Nephron (organoid): ENCODE measurements around the gene ATP5MK.
"Not testable (repeated sequence)": the region's sequence is repeated elsewhere in the genome, so short reads cannot be mapped to it uniquely, and the experiment has no call there.

ENCODE experiments used
- H3K27ac Mint-ChIP-seq, 3 experiments: 2 replicates each; pipeline ENCODE4 v1.8.0; 2020; ENCODE audit warnings: mixed read lengths in 3 of 3, mild to moderate bottlenecking in 2 of 3, moderate library complexity in 1 of 3
- H3K27me3 Mint-ChIP-seq: 2 replicates; pipeline ENCODE4 v1.8.0; 2021; ENCODE audit warnings: low read depth, mild to moderate bottlenecking, moderate library complexity, mixed read lengths
- H3K36me3 Mint-ChIP-seq: 2 replicates; pipeline ENCODE4 v1.8.0; 2020; ENCODE audit warnings: low read depth, mixed read lengths
- H3K4me1 Mint-ChIP-seq: 2 replicates; pipeline ENCODE4 v1.8.0; 2020; ENCODE audit warnings: mixed read lengths
- H3K4me3 Mint-ChIP-seq, 3 experiments: 2 replicates each; pipeline ENCODE4 v1.8.0; 2020; ENCODE audit warnings: mild to moderate bottlenecking in 3 of 3, mixed read lengths in 3 of 3, moderate library complexity in 2 of 3
- H3K9me3 Mint-ChIP-seq: 2 replicates; pipeline ENCODE4 v1.8.0; 2020; ENCODE audit warnings: mixed read lengths
- CTCF ChIP-seq, 3 experiments: fragments of 200-600 bp; sonication (generic); IDR thresholded peaks; one replicate each; pipeline ENCODE4 v1.5.0; 2021; ENCODE audit warnings: antibody characterized with exemption in 3 of 3; ENCODE audit not compliant: unreplicated experiment in 3 of 3

ATP5MK gene

GRCh38 chr10:103394180-103394579, 2.1 kb downstream of the ATP5MK start:
- H3K9me3 Mint-ChIP-seq, result no peaks in the 10 kb centered on the region
- H3K27me3 Mint-ChIP-seq, result no peaks in the 10 kb centered on the region
- TF ChIP-seq CTCF (IDR thresholded peaks at IDR 0.05; ENCODE audit: unreplicated experiment in 3 of 3), result no peak
- peaks cover 52% of the 10 kb centered on the region for H3K4me1 Mint-ChIP-seq
- H3K36me3 Mint-ChIP-seq, result peaks cover 38% of the 10 kb centered on the region
- H3K4me3 Mint-ChIP-seq, result peak overlapping the region; percentile 97 to 99 (median 99)
- H3K27ac Mint-ChIP-seq, result peak overlapping the region; percentile 31 to 55 (median 34)

- H3K4me1 Mint-ChIP-seq, result no peaks in the 10 kb centered on the region
- H3K36me3 Mint-ChIP-seq, result peaks cover 45% of the 10 kb centered on the region
- H3K27ac Mint-ChIP-seq, result no peak overlapping the region
- no peak for TF ChIP-seq CTCF (IDR thresholded peaks at IDR 0.05; ENCODE audit: unreplicated experiment in 3 of 3)
- H3K9me3 Mint-ChIP-seq, result no peaks in the 10 kb centered on the region
- H3K27me3 Mint-ChIP-seq, result no peaks in the 10 kb centered on the region
- H3K4me3 Mint-ChIP-seq, result no peak overlapping the region
These were observed 13.5 kb downstream of the ATP5MK start for GRCh38 chr10:103382769-103383168.

- Mint-ChIP-seq H3K27me3 (no peaks in the 10 kb centered on the region), H3K4me1 (peaks cover 5% of the 10 kb centered on the region), H3K4me3 (no peak overlapping the region), H3K9me3 (no peaks in the 10 kb centered on the region), H3K36me3 (peaks cover 37% of the 10 kb centered on the region), H3K27ac (no peak overlapping the region)
- no peak for TF ChIP-seq CTCF (IDR thresholded peaks at IDR 0.05; ENCODE audit: unreplicated experiment in 3 of 3)
These were observed 22.0 kb downstream of the ATP5MK start for GRCh38 chr10:103374263-103374662.

GRCh38 chr10:103373544-103373943, 22.7 kb downstream of the ATP5MK start:
- Mint-ChIP-seq H3K9me3 (no peaks in the 10 kb centered on the region), H3K4me3 (no peak overlapping the region), H3K27me3 (no peaks in the 10 kb centered on the region), H3K27ac (no peak overlapping the region), H3K4me1 (peaks cover 8% of the 10 kb centered on the region), H3K36me3 (peaks cover 34% of the 10 kb centered on the region)
- TF ChIP-seq CTCF (IDR thresholded peaks at IDR 0.05; ENCODE audit: unreplicated experiment in 3 of 3), result no peak

GRCh38 chr10:103367782-103368518, 28.3 kb downstream of the ATP5MK start, which contains the start of gene TAF5:
TSS of gene TAF5 (plus strand) at chr10:103367976. CDS start at chr10:103367990, 14 bp downstream.
- peaks cover 10% of the 10 kb centered on the region for H3K4me1 Mint-ChIP-seq
- H3K4me3 Mint-ChIP-seq, result peak within 1 kb of the TSS; percentile 90 to 95 (median 92)
- no peaks in the 10 kb centered on the region for H3K36me3 Mint-ChIP-seq
- H3K27ac Mint-ChIP-seq, result peak within 1 kb of the TSS; percentile 72 to 94 (median 81)
- no peak for TF ChIP-seq CTCF (IDR thresholded peaks at IDR 0.05; ENCODE audit: unreplicated experiment in 3 of 3)
- H3K9me3 Mint-ChIP-seq, result no peaks in the 10 kb centered on the region
- no peaks in the 10 kb centered on the region for H3K27me3 Mint-ChIP-seq

- H3K4me3 Mint-ChIP-seq, result peak overlapping the region; percentile 90 to 95 (median 92)
- H3K27me3 Mint-ChIP-seq, result no peaks in the 10 kb centered on the region
- H3K36me3 Mint-ChIP-seq, result no peaks in the 10 kb centered on the region
- peaks cover 10% of the 10 kb centered on the region for H3K4me1 Mint-ChIP-seq
- no peak for TF ChIP-seq CTCF (IDR thresholded peaks at IDR 0.05; ENCODE audit: unreplicated experiment in 3 of 3)
- H3K27ac Mint-ChIP-seq, result peak overlapping the region; percentile 72 to 94 (median 81)
- no peaks in the 10 kb centered on the region for H3K9me3 Mint-ChIP-seq
These were observed 28.9 kb downstream of the ATP5MK start for GRCh38 chr10:103367379-103367781.

GRCh38 chr10:103360791-103361190, 35.5 kb downstream of the ATP5MK start:
- not testable (repeated sequence) for H3K27me3 Mint-ChIP-seq, H3K36me3 Mint-ChIP-seq, H3K27ac Mint-ChIP-seq, H3K4me1 Mint-ChIP-seq, H3K9me3 Mint-ChIP-seq, H3K4me3 Mint-ChIP-seq

- not testable (repeated sequence) for H3K27ac Mint-ChIP-seq, H3K4me3 Mint-ChIP-seq, H3K36me3 Mint-ChIP-seq, H3K9me3 Mint-ChIP-seq, H3K27me3 Mint-ChIP-seq, H3K4me1 Mint-ChIP-seq
These were observed 36.8 kb downstream of the ATP5MK start for GRCh38 chr10:103359493-103359892.
